Sigmoid colon (tissue), 7 donors: ENCODE data around the gene MCOLN1. TPM values are rescaled to one million over a fixed set of nuclear protein-coding genes. Genes with fewer than 3 reads are reported as not detected.

Source experiments
- DNase-seq: peaks from one replicate; pipeline ENCODE4 v3.0.0-alpha.2; 2019
- H3K27ac ChIP-seq, 4 donors: fragments of 200-600 bp; sonication (generic); one replicate each; pipeline ENCODE4 v1.5.1; 2016 to 2019; ENCODE audit warnings: mild to moderate bottlenecking in 1 of 4
- H3K27me3 ChIP-seq, 3 donors: fragments of 200-600 bp; sonication (generic); one replicate each; pipeline ENCODE4 v1.5.1; 2019; ENCODE audit warnings: mild to moderate bottlenecking in 1 of 3
- H3K36me3 ChIP-seq, 4 donors: fragments of 200-600 bp; sonication (generic); one replicate each; pipeline ENCODE4 v1.5.1; 2016 to 2019
- H3K4me1 ChIP-seq, 4 donors: fragments of 200-600 bp; sonication (generic); one replicate each; pipeline ENCODE4 v1.5.1; 2017 to 2019
- H3K4me3 ChIP-seq, 4 donors: fragments of 200-600 bp; sonication (generic); one replicate each; pipeline ENCODE4 v1.5.1; 2017 to 2019; ENCODE audit warnings: mild to moderate bottlenecking in 2 of 4, moderate library complexity in 1 of 4
- H3K9me3 ChIP-seq, 4 donors: fragments of 200-600 bp in 3 of 4; sonication (generic) in 3 of 4; one replicate each; pipeline versions ENCODE4 v1.5.1 to v1.6.1; 2013 to 2019
- EP300 ChIP-seq, 4 donors: sonication (generic); formaldehyde crosslinking; IDR thresholded peaks; one replicate each; pipeline ENCODE4 v1.6.1; 2017; ENCODE audit warnings: antibody characterized with exemption in 4 of 4
- POLR2A ChIP-seq, 2 donors: fragments of 450-650 bp; IDR thresholded peaks; one replicate each; pipeline ENCODE4 v1.6.1; 2016; ENCODE audit warnings: antibody characterized with exemption in 2 of 2, mild to moderate bottlenecking in 2 of 2, moderate library complexity in 2 of 2
- POLR2AphosphoS5 ChIP-seq, 4 donors: sonication (generic); formaldehyde crosslinking; IDR thresholded peaks; one replicate each; pipeline ENCODE4 v1.6.1; 2017; ENCODE audit warnings: antibody characterized with exemption in 4 of 4
- WGBS, 2 donors: extraction: QIAGEN DNeasy Blood & Tissue Kit; methylation state at CpG; one replicate each; pipeline ENCODE4 v1.1.7; 2013; 5-methylcytosine and 5-hydroxymethylcytosine counted together
- intact Hi-C: fragments of 100-400 bp; cut with DNase I; formaldehyde crosslinking; loops from one replicate; pipeline ENCODE4 v1.15.1; 2023
- polyA plus RNA-seq, 3 donors: library from polyadenylated mRNA; stranded (reverse); fragments of 200-250 nt; gene quantifications; one replicate each; pipeline ENCODE4 v1.2.3, GENCODE V29; 2013
- small RNA-seq, 3 donors: library from RNA; depleted of rRNA; stranded (forward); fragments of <200 nt; gene quantifications; one replicate each; pipeline ENCODE3, GENCODE V24; 2016
- total RNA-seq, 4 donors: library from RNA; depleted of rRNA; stranded (reverse); fragments of >200 nt; gene quantifications; one replicate each; pipeline ENCODE4 v1.1.0, GENCODE V29; 2016
- TF ChIP-seq, protein P1 (sequence below), 4 experiments: fragments of 450-650 bp in 3 of 4; fragments of 200-600 bp in 1 of 4; IDR thresholded peaks; one replicate each; pipeline ENCODE4 v1.5.1; 2016 to 2019; ENCODE audit warnings: antibody characterized with exemption in 4 of 4, mild to moderate bottlenecking in 3 of 4, moderate library complexity in 2 of 4
- donor health status: healthy with polysubstance abuse.
- donor health status: Bipolar disorder and iron deficiency.
- donor health status: healthy.

The MCOLN1 gene
- total and polyA plus RNA-seq, 7 donors: 15.5 to 23.7 (median 16.8) TPM

- Histone ChIP-seq H3K36me3 (no peaks in the 10 kb centered on the region), H3K4me1 (no peaks in the 10 kb centered on the region), H3K9me3 (no peaks in the 10 kb centered on the region), H3K4me3 (no peak overlapping the region), H3K27me3 (no peaks in the 10 kb centered on the region), H3K27ac (no peak overlapping the region)
- intact Hi-C loops: no loop called here
- WGBS, 2 donors: 55 to 66% methylated on average over 6 of the region's 6 CpGs
- DNase-seq: no peak
- TF ChIP-seq, protein P1, sequence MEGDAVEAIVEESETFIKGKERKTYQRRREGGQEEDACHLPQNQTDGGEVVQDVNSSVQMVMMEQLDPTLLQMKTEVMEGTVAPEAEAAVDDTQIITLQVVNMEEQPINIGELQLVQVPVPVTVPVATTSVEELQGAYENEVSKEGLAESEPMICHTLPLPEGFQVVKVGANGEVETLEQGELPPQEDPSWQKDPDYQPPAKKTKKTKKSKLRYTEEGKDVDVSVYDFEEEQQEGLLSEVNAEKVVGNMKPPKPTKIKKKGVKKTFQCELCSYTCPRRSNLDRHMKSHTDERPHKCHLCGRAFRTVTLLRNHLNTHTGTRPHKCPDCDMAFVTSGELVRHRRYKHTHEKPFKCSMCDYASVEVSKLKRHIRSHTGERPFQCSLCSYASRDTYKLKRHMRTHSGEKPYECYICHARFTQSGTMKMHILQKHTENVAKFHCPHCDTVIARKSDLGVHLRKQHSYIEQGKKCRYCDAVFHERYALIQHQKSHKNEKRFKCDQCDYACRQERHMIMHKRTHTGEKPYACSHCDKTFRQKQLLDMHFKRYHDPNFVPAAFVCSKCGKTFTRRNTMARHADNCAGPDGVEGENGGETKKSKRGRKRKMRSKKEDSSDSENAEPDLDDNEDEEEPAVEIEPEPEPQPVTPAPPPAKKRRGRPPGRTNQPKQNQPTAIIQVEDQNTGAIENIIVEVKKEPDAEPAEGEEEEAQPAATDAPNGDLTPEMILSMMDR (IDR thresholded peaks at IDR 0.05): no peak
- no peak for TF ChIP-seq POLR2A (IDR thresholded peaks at IDR 0.05)
- no peak for TF ChIP-seq POLR2AphosphoS5 (IDR thresholded peaks at IDR 0.05)
- TF ChIP-seq EP300 (IDR thresholded peaks at IDR 0.05): no peak
These were observed 55.7 kb downstream of the MCOLN1 start for GRCh38 chr19:7578127-7578526.

- no peaks in the 10 kb centered on the region for H3K4me1 ChIP-seq
- DNase-seq: no peak
- intact Hi-C loops: no loop called here
- H3K9me3 ChIP-seq: no peaks in the 10 kb centered on the region
- H3K36me3 ChIP-seq: no peaks in the 10 kb centered on the region
- H3K27ac ChIP-seq: no peak overlapping the region
- TF ChIP-seq POLR2AphosphoS5 (IDR thresholded peaks at IDR 0.05): no peak
- no peak for TF ChIP-seq EP300 (IDR thresholded peaks at IDR 0.05)
- no peak for TF ChIP-seq POLR2A (IDR thresholded peaks at IDR 0.05)
- TF ChIP-seq, protein P1 (IDR thresholded peaks at IDR 0.05): no peak
- 69 to 72% methylated on average over 6 of the region's 6 CpGs for WGBS, 2 donors
- no peaks in the 10 kb centered on the region for H3K27me3 ChIP-seq
- H3K4me3 ChIP-seq: no peak overlapping the region
These were observed 56.8 kb downstream of the MCOLN1 start for GRCh38 chr19:7579182-7579581.

- intact Hi-C loops: no loop called here
- no peaks in the 10 kb centered on the region for H3K27me3 ChIP-seq
- no peaks in the 10 kb centered on the region for H3K9me3 ChIP-seq
- no peak overlapping the region for H3K27ac ChIP-seq
- 29 to 59% methylated on average over 11 of the region's 11 CpGs for whole genome bisulfite sequencing, 2 donors
- no peak for TF ChIP-seq EP300 (IDR thresholded peaks at IDR 0.05)
- TF ChIP-seq, protein P1 (IDR thresholded peaks at IDR 0.05): no peak
- TF ChIP-seq POLR2A (IDR thresholded peaks at IDR 0.05): no peak
- TF ChIP-seq POLR2AphosphoS5 (IDR thresholded peaks at IDR 0.05): no peak
- no peaks in the 10 kb centered on the region for H3K36me3 ChIP-seq
- no peak for DNase-seq
- H3K4me1 ChIP-seq: no peaks in the 10 kb centered on the region
- no peak overlapping the region for H3K4me3 ChIP-seq
These were observed 60.0 kb downstream of the MCOLN1 start for GRCh38 chr19:7582446-7582845.

Small RNA genes lying within 50 kb of the gene (small RNA-seq; reads per million reads assigned to genes)
- gene AC008878.2: 0 reads per million in 3 donors

Other genes starting within 250 kb of the MCOLN1 start
- 10 to 100 TPM; 67.1 to 83.1 (median 80.6) TPM for gene INSR, start 228.2 kb upstream of the MCOLN1 start, total RNA-seq
- gene INSR, start 228.2 kb upstream of the MCOLN1 start, polyA plus RNA-seq: 10 to 100 TPM in 1 of 3 donors, 1 to 10 TPM in 2; 3.0 to 18.8 (median 3.2) TPM
- 10 to 100 TPM; 20.4 to 51.2 (median 36.9) TPM for gene ARHGEF18, start 173.7 kb upstream of the MCOLN1 start, total RNA-seq
- 10 to 100 TPM; 21.6 to 76.6 (median 55.9) TPM for gene ARHGEF18, start 173.7 kb upstream of the MCOLN1 start, polyA plus RNA-seq
- gene PEX11G, start 33.6 kb upstream of the MCOLN1 start, total RNA-seq: 1 to 10 TPM in 3 of 4 donors, not detected in 1; 2.3 to 4.8 (median 3.6) TPM
- gene PEX11G, start 33.6 kb upstream of the MCOLN1 start, polyA plus RNA-seq: 10 to 100 TPM in 1 of 3 donors, 1 to 10 TPM in 2; 5.4 to 12.3 (median 6.6) TPM
- gene ZNF358, start 6.5 kb upstream of the MCOLN1 start, total RNA-seq: 100 to 1,000 TPM in 1 of 4 donors, 10 to 100 TPM in 3; 64.5 to 120 (median 69.6) TPM
- gene ZNF358, start 6.5 kb upstream of the MCOLN1 start, polyA plus RNA-seq: 10 to 100 TPM; 29.3 to 52.9 (median 31.9) TPM
- gene PNPLA6, start 13.1 kb downstream of the MCOLN1 start, total RNA-seq: 10 to 100 TPM; 35.2 to 77.0 (median 44.1) TPM
- gene PNPLA6, start 13.1 kb downstream of the MCOLN1 start, polyA plus RNA-seq: 10 to 100 TPM; 13.6 to 76.3 (median 15.0) TPM
- under 1 TPM in 3 of 4 donors, not detected in 1; under 0.01 to 0.28 (median 0.27) TPM for gene CAMSAP3, start 73.2 kb downstream of the MCOLN1 start, total RNA-seq
- 10 to 100 TPM; 15.6 to 37.2 (median 26.8) TPM for gene CAMSAP3, start 73.2 kb downstream of the MCOLN1 start, polyA plus RNA-seq
- 10 to 100 TPM; 29.5 to 38.3 (median 33.8) TPM for gene XAB2, start 106.9 kb downstream of the MCOLN1 start, total RNA-seq
- gene XAB2, start 106.9 kb downstream of the MCOLN1 start, polyA plus RNA-seq: 10 to 100 TPM in 2 of 3 donors, 1 to 10 TPM in 1; 9.7 to 29.9 (median 13.8) TPM
- gene PET100, start 107.2 kb downstream of the MCOLN1 start, total RNA-seq: 10 to 100 TPM; 10.8 to 37.1 (median 30.1) TPM
- gene PET100, start 107.2 kb downstream of the MCOLN1 start, polyA plus RNA-seq: 10 to 100 TPM; 63.3 to 70.9 (median 68.7) TPM
- not detected for gene PCP2, start 111.1 kb downstream of the MCOLN1 start, total RNA-seq
- 1 to 10 TPM in 1 of 3 donors, not detected in 2; 1.0 TPM for gene PCP2, start 111.1 kb downstream of the MCOLN1 start, polyA plus RNA-seq
- gene STXBP2, start 114.5 kb downstream of the MCOLN1 start, total RNA-seq: 1 to 10 TPM; 5.9 to 9.3 (median 7.6) TPM
- gene STXBP2, start 114.5 kb downstream of the MCOLN1 start, polyA plus RNA-seq: 100 to 1,000 TPM; 117 to 163 (median 132) TPM
- gene RETN, start 146.4 kb downstream of the MCOLN1 start, total RNA-seq: not detected
- gene RETN, start 146.4 kb downstream of the MCOLN1 start, polyA plus RNA-seq: 10 to 100 TPM in 1 of 3 donors, 1 to 10 TPM in 2; 3.6 to 38.1 (median 8.6) TPM
- under 1 TPM in 3 of 4 donors, not detected in 1; 0.36 to 0.49 (median 0.41) TPM for gene MCEMP1, start 154.5 kb downstream of the MCOLN1 start, total RNA-seq
- 1 to 10 TPM in 2 of 3 donors, under 1 TPM in 1; 0.51 to 2.8 (median 1.8) TPM for gene MCEMP1, start 154.5 kb downstream of the MCOLN1 start, polyA plus RNA-seq
- gene TRAPPC5, start 158.2 kb downstream of the MCOLN1 start, total RNA-seq: 10 to 100 TPM; 32.8 to 89.6 (median 50.5) TPM
- gene TRAPPC5, start 158.2 kb downstream of the MCOLN1 start, polyA plus RNA-seq: 10 to 100 TPM; 55.3 to 75.5 (median 55.9) TPM
- gene FCER2, start 179.5 kb downstream of the MCOLN1 start, total RNA-seq: 1 to 10 TPM in 1 of 4 donors, under 1 TPM in 3; 0.27 to 2.5 (median 0.61) TPM
- gene FCER2, start 179.5 kb downstream of the MCOLN1 start, polyA plus RNA-seq: 10 to 100 TPM in 1 of 3 donors, under 1 TPM in 1, not detected in 1; 0.46 to 14.7 TPM
- gene CLEC4G, start 209.5 kb downstream of the MCOLN1 start, total RNA-seq: 1 to 10 TPM; 1.4 to 3.6 (median 3.1) TPM
- gene CLEC4G, start 209.5 kb downstream of the MCOLN1 start, polyA plus RNA-seq: under 1 TPM in 2 of 3 donors, not detected in 1; 0.45 to 0.46 TPM
- 1 to 10 TPM; 1.4 to 6.4 (median 5.6) TPM for gene CD209, start 224.9 kb downstream of the MCOLN1 start, total RNA-seq
- gene CD209, start 224.9 kb downstream of the MCOLN1 start, polyA plus RNA-seq: 10 to 100 TPM in 1 of 3 donors, 1 to 10 TPM in 2; 2.9 to 12.3 (median 3.6) TPM
- gene CLEC4M, start 240.6 kb downstream of the MCOLN1 start, total RNA-seq: 1 to 10 TPM in 1 of 4 donors, not detected in 3; 1.4 TPM
- under 1 TPM in 2 of 3 donors, not detected in 1; under 0.01 to 0.82 TPM for gene CLEC4M, start 240.6 kb downstream of the MCOLN1 start, polyA plus RNA-seq